AG09309 (cell line): ENCODE results near the gene PTGIS.

ENCODE experiments used
- DNase-seq: peaks from one replicate; pipeline ENCODE4 v3.0.0-alpha.2; 2010; ENCODE audit warnings: low read depth
- H3K4me3 ChIP-seq: 2 replicates; pipeline ENCODE4 v1.5.1; 2011; ENCODE audit warnings: mild to moderate bottlenecking, low read depth, low read length, moderate library complexity; ENCODE audit not compliant: control insufficient read depth
- CTCF ChIP-seq: IDR thresholded peaks from 2 replicates; pipeline ENCODE4 v1.5.1; 2011; ENCODE audit warnings: mild to moderate bottlenecking, low read depth, low read length, inconsistent platforms; ENCODE audit not compliant: insufficient read depth, control insufficient read depth; ENCODE audit errors: missing control alignments

The PTGIS gene

GRCh38 chr20:49581482-49581881 lies 13.5 kb upstream of the PTGIS start:
- no peak for TF ChIP-seq CTCF
- H3K4me3 ChIP-seq = no peak overlapping the region
- no peak for DNase-seq

- no peak for DNase-seq
- no peak overlapping the region for H3K4me3 ChIP-seq
- no peak for TF ChIP-seq CTCF
These were observed 12.9 kb upstream of the PTGIS start for GRCh38 chr20:49580813-49581174.

- no peak for TF ChIP-seq CTCF
- DNase-seq = peak; percentile 68
- H3K4me3 ChIP-seq = no peak overlapping the region
These were observed 12.2 kb upstream of the PTGIS start for GRCh38 chr20:49579874-49580812.

- H3K4me3 ChIP-seq = no peak overlapping the region
- no peak for TF ChIP-seq CTCF
- DNase-seq = no peak
These were observed 11.3 kb upstream of the PTGIS start for GRCh38 chr20:49579195-49579594.

GRCh38 chr20:49578436-49578835 lies 10.5 kb upstream of the PTGIS start:
- TF ChIP-seq CTCF = no peak
- H3K4me3 ChIP-seq = no peak overlapping the region
- DNase-seq = no peak

- no peak for TF ChIP-seq CTCF
- H3K4me3 ChIP-seq = no peak overlapping the region
- no peak for DNase-seq
These were observed 7.7 kb upstream of the PTGIS start for GRCh38 chr20:49575551-49576060.
